IMR-90 (cell line): ENCODE data around the gene GRB2.

Experiments used
- BHLHE40 ChIP-seq: fragments of 150-350 bp; IDR thresholded peaks from 2 replicates; pipeline ENCODE4 v1.6.1; 2016; ENCODE audit warnings: mild to moderate bottlenecking, low read depth, low read length
- CHD1 ChIP-seq: IDR thresholded peaks from 2 replicates; pipeline ENCODE4 v1.6.1; 2012; ENCODE audit warnings: low read depth, low read length, improper control_type of control experiment
- CTCF ChIP-seq: conservative IDR thresholded peaks from 2 replicates; pipeline ENCODE4 v1.5.1; 2012; ENCODE audit warnings: mild to moderate bottlenecking, low read depth, low read length, improper control_type of control experiment
- FOS ChIP-seq: fragments of 150-350 bp; IDR thresholded peaks from 2 replicates; pipeline ENCODE4 v1.6.1; 2016; ENCODE audit warnings: low read depth, low read length
- MXI1 ChIP-seq: IDR thresholded peaks from 2 replicates; pipeline ENCODE4 v1.6.1; 2012; ENCODE audit warnings: low read depth, mild to moderate bottlenecking, low read length, moderate library complexity, borderline replicate concordance
- NFE2L2 ChIP-seq: fragments of 150-350 bp; IDR thresholded peaks from 2 replicates; pipeline ENCODE4 v1.6.1; 2016; ENCODE audit warnings: low read depth, mild to moderate bottlenecking, low read length
- RAD21 ChIP-seq: IDR thresholded peaks from 2 replicates; pipeline ENCODE4 v1.6.1; 2012; ENCODE audit warnings: low read length, improper control_type of control experiment
- RFX5 ChIP-seq: IDR thresholded peaks from 2 replicates; pipeline ENCODE4 v1.8.0; 2012; ENCODE audit warnings: low read depth, mild to moderate bottlenecking, low read length, moderate library complexity
- USF2 ChIP-seq: fragments of 150-350 bp; IDR thresholded peaks from 2 replicates; pipeline ENCODE4 v1.6.1; 2017; ENCODE audit warnings: mild to moderate bottlenecking, antibody characterized with exemption, low read length, low read depth

GRCh38 chr17:75277664-75278071 lies 127.8 kb downstream of the GRB2 start:
- no peak for TF ChIP-seq CTCF
- no peak for TF ChIP-seq NFE2L2
- TF ChIP-seq RFX5: no peak
- TF ChIP-seq MXI1: no peak
- TF ChIP-seq USF2: no peak
- TF ChIP-seq BHLHE40: no peak
- TF ChIP-seq RAD21: no peak
- no peak for TF ChIP-seq FOS
- no peak for TF ChIP-seq CHD1
